Measurements from ENCODE around the gene SVBP.

DNA sequence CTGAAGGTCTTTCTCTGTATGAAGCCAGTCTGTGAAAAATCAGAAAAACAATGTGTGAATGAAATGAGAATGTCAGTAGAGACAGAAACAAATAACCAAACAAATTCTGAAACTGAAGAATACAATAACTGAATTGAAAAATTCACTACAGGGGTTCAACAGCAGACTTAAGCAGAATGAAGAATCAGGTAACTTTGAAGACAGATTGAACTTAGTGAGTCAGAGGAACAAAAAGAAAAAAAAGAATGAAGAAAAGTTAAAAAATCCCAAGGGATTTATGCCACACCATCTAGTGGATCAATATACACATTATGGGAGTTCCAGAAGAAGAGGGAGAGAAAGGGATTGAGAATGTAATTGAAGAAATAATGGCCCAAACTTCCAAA lies 43.8 kb upstream of the SVBP start:
- TF ChIP-seq CTCF (IDR thresholded peaks at IDR 0.05) (no peak), POLR2A (IDR thresholded peaks at IDR 0.05) (no peak), EP300 (IDR thresholded peaks at IDR 0.05) (no peak)
